Middle frontal gyrus (tissue), 1 donor: ENCODE data around the gene SHANK1.
"Not testable (repeated sequence)": the region's sequence is repeated elsewhere in the genome, so short reads cannot be mapped to it uniquely, and the experiment has no call there.

Source experiments
- DNase-seq: peaks from one replicate; pipeline ENCODE4 v3.0.0-alpha.2; 2015; ENCODE audit warnings: low spot score; ENCODE audit errors: extremely low spot score

The SHANK1 gene

DNA sequence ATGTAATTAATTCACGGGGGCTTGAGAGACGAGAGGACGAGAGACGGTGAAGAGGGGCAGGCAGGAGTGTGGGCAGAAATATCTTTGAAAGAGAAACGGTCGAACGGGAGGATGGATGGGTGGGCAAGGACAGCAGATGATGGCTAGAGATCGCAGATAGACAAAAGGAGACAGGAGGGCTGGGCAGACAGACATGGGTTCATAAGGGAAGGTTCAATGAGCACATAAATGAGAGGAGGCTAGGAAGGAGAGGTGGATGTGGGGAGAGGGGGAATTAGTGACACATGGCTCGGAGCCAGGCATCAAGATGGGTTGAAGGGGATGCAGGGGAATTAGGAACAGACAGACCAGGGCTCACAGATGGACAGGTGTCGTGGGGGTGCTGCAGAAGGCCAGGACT lies 81.0 kb downstream of the SHANK1 start:
- DNase-seq = no peak

DNA sequence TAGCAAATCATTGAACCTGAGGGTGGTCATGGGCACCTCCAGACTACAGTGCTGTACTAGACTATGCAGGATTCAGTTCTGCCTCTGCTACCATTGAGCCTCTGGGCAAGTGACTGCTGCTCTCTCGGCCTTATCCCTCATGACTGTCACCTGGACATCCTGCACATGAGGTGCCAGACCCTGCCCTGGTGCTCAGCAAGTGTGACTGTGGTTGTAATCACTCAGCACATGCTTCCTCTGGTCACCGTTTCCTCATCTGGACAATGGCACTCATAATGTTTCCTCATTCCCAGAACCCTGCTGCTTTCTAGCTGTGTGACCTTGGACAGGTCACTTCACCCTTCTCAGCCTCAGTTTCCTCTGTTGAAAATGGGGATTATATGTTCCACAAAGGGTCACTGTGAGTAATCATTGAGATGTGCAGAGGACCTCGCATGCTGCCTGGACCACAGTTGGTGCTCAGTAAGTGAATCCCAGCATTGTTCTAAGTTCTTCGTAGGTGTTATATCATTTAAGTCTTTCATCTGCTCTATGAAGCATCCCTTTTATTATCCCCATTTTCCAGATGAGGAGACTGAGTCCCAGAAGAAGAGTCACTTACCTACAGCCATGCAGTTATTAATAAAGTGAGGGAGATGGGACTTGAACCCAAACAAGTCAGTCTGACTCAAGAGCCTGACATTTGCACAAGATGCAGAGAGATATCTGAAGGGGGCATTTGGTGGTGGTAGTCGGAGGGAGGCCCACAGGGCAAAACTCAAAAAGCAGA lies 83.1 kb downstream of the SHANK1 start:
- DNase-seq = no peak

DNA sequence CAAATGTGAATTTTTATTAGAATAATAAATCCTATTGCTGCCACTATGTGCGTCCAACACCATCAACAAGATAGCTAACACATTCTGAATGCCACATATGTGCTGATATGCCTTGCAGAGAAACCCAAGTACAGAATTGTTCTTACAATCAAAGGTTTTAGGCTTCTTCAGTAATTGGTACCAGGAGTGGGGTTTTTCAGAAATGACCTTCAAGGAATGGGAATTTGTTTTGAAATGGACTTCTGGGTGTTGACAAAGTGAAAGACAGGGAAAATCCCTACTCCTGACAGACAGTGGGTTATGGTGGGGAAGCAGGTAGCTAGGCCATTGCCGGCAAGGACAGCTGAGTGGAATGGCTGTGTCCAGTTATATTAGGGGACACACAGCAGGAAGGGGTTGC lies 85.6 kb downstream of the SHANK1 start:
- DNase-seq = no peak

DNA sequence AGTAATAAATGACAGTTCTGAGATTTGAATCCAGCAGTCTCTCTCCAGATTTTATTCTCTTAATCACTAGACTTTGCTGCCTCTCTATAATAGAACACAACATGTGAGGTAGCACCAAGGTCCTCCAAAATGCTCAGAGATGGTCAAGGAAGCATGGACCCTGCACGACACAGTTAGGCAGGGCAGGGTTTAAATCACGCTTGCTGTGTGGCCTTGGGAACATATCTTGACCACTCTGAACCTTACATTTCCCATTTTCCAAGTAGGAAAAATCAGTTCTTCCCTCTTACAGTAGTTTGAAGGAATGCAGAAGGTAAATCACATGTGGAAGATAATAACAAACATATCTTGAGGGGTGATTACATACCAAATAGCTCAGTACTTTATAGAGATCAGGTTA lies 86.2 kb downstream of the SHANK1 start:
- DNase-seq = no peak

DNA sequence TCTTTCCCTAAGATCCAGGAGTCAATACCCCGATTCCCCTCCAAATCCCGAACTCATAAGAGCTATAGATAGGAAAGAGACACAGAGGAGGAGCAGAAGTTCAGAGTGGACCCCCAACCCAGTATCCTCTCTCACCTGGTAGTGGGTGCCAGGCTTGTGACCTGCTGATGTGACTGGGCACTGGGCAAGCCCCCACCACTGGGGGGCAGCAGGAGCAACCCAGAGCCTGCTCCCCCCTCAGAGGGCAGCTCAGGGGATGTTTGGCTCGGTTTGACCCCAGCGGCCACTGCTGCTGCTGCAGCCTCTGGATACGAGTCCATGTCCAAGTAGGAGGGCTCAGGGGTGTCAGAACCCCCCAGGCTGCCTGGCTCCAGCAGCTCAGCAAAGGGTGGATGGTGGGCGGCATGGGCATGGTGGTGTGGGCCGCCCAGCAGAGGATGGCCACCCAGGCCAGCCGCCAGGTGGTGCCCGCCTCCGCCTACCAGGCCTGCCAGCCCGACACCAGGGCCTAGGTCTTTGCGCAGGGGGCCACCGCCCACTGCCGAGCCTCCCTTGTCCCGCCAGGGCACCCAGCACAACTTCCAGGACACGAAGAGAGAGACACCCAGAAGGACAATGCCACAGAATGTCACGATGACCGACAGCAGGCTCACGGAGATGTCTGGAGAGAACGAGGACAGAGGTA lies 87.3 kb downstream of the SHANK1 start:
- DNase-seq = no peak

DNA sequence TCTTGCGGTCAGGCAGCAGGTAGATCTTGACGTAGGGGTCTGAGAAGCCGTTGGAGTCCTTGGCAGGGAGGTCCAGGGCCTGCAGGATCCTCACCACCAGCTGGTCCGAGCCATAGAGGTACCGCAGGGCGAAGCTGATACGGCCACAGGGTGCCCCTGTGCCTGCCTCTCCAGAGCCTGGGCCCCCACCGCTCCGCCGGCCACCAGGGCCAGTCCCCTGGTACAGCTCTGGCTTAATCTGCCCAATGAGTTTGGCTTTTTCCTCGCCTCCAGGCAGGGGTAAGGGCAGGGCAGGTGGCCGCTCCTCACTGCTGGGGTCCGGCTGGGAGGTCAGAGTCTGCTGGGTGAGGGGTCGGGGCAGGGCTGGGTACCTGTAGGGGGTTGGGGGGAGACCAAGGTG lies 89.8 kb downstream of the SHANK1 start:
- no peak for DNase-seq

DNA sequence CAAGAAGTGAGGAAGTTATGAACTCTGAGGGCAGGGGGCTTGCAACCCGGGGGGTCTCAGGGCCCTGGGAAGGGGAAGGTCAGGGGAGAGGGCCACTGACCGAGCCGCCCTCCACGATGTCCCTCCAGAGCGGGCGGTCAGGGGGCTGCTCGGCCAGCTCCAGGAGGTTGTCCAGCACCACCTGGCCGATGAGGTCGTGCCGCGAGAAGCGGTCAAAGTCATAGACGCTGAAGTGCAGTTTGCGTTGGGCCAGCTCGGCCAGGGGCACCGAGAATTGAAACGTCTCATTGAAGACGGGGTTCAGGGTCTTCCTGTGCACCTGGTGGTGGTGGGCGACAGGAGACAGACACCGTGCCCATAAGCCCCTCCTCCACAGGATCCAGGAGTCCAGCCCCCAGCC lies 90.4 kb downstream of the SHANK1 start:
- DNase-seq = no peak

DNA sequence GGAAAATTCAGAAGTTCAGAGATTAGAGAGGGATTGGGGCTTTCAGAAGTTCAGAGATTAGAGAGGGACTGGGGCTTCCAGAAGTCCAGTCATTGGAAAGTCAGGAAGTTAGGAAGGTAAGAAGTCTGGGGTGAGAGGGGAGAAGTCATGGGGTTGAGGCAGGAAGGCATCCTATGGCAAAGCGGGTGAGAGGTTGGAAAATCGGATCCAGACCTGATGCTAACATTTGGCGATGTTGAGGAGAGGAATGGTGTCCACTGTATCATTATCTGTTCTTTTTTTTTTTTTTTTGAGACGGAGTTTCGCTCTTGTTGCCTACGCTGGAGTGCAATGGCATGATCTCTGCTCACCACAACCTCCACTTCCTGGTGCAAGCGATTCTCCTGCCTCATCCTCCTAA lies 91.1 kb downstream of the SHANK1 start:
- DNase-seq = no peak

DNA sequence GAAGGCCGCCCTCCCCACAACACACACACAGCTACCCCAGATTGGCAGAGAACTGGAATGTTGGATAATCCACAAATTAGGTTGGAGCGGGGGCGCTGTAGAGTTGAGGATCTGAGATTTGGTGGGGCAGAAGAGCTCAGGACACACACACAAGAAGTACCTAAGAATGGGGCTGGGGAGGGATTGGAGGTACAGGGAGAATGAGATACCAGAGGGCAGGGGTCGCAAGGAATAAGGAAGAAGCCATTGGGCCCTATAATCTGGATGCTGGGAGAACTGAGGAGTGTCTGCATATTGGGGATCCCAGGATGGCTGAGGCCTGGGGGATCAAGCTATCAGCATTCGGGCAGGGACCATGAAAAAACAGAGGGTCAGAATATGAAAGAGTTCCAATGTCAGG lies 91.5 kb downstream of the SHANK1 start:
- DNase-seq = no peak

DNA sequence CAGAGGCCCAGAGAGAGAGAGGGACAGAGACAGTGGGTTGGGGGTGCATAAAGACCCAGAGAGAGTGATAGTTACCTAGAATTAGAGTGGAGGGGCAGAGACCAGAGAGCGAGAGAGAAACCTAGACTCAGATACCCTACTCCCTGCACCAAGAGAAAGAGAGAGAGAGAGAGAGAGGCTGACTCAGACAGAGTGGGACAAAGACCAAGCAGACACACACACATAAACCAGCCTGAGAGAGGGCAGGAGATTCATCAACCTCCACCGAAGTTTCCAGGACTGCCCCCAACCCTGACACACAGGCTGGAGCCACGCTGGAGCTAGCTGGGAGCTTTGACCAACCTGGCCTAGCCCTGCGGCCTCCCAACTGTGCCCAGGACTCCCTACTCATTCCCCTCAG lies 92.8 kb downstream of the SHANK1 start:
- no peak for DNase-seq

DNA sequence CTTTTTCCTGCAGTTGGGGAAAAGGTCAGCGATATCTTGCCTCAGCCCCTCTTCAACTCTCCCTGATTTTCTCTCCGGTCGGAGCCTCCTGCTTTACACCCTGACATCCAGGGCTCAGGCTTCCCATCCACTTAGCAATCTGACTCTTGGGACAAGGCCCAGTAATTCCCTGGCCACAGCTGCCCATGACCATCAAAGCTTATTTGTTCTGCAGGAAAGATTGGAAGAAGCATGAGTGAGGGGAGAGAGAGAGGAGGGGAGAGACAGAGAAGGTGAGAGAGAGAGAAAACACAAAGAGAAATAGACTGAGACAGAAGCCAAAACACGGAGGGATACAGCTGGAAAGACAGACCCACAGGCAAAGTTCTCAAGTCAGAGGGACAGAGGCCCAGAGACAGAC lies 93.6 kb downstream of the SHANK1 start:
- no peak for DNase-seq

DNA sequence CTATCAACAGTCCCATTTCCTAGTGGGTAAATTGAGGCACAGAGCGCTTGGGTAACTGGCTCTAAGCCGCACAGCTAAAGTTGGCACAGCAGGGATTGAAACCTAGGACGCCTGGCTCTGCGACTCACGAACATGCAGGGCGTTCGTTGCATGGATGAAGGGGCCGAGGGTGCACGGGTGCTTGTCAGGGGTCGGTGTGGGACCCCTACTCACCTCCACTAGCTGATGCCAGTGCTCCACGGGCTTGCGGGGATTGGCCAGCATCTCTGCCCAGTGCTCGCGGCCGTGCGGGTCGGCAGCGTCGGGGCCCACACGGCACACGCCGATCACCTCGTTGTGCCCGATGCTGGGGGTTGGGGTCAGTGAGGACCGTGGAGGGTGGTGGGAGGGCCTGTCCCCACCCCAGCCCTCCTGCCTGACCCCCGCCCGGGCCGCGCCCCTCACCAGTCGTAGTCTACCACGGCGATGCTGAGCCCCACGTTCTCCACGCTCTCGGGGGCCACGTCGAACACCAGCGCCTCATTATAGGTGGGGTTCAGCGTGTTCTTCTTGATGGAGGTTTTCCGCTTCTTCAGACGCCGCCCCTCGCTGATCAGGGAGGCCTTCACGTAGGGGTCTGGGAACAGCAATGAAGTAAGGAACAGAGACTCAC lies 94.5 kb downstream of the SHANK1 start:
- no peak for DNase-seq

DNA sequence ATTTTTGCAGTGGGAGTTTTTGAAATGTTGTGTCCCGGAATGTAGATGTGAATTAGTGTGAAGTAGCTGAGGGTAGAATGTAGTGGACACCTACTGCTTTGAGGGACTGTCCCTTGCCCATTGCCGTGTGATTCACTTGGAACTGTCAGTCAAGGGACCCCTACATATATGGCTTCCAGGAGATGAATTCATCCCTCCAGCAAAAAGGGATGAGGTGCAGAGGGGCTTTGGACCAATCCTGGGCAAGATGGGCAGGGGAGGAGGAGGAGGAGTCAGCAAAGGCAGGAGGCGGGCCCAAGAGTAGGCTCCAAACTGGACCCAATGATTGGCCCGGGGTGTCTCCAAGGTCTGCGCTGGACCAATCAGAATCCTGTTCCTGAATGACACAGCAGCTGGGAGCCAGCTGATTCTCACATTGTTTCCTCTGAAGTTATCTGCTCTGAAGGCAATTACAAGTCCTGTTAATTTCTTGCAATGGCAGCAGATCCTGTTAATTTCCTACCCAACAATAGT lies 99.2 kb downstream of the SHANK1 start:
- not testable (repeated sequence) for DNase-seq

DNA sequence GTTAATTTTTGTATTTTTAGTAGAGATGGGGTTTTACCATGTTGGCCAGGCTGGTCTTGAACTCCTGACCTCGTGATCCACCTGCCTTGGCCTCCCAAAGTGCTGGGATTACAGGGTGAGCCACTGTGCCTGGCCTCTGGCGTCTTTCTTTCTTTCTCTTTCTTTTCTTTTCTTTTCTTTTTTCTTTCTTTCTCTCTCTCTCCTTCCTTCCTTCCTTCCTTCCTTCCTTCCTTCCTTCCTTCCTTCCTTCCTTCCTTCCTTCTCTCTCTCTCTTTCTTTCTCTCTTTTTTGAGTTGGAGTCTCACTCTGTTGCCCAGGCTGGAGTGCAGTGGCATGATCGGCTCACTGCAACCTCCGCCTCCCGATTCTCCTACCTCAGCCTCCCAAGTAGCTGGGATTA lies 100.4 kb downstream of the SHANK1 start:
- not testable (repeated sequence) for DNase-seq

DNA sequence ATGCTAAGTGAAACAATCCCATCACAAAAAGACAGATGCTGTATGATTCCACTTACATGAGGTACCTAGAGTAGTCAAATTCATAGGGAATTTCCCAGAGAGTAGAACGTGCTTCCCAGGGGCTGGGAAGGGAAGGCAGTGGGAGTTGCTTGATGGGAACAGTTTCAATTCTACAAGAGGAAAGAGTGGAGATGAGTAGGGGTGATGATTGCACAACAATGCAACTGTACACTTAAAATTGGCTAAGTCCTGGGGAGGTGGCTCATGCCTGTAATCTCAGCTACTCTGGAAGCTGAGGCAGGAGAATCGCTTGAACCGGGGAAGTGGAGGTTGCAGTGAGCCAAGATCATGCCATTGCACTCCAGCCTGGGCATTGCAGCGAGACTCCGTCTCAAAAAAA lies 101.2 kb downstream of the SHANK1 start:
- DNase-seq = not testable (repeated sequence)

DNA sequence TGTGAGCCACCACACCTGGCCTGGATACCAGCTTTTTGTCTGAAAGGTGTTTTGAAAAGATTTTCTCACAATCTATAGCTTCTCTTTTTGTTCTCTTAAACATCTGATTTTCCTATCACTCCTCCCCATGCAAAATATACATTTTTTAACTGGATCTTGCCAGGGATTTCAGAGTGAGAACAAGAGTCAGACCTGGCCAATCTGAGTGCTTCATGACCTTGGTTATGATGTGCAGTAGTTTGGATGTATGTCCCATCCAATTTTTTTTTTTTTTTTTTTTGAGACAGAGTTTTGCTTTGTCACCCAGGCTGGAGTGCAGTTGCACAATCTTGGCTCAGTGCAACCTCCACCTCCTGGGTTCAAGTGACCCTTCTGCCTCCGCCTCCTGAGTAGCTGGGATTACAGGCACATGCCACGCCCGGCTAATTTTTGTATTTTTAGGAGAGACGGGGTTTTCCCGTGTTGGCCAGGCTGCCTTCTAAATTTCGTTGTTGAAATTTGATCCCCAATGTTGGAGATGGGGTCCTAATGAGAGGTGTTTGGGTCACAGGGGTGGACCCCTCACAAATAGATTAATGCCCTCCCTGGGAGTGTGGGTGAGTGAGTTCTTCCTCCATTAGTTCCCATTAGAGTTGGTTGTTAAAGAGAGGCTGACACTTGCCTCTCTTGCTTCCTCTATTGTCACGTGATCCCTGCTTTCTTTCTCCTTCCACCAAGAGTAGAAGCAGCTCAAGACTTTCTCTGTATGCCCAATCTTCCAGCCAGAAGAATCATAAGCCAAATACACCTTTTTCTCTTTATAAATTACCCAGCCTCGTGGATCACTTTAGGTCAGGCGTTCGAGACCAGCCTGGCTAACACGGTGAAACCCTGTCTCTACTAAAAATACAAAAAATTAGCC lies 106.8 kb downstream of the SHANK1 start:
- DNase-seq = not testable (repeated sequence)
